OCI-LY1 (cell line): ENCODE results near the gene CAMK2A.

Experiments
- CTCF ChIP-seq: fragments of 200-600 bp; sonication (generic), shearing (Covaris generic); IDR thresholded peaks from 2 replicates; pipeline ENCODE4 v1.5.1; 2017; ENCODE audit warnings: mild to moderate bottlenecking, antibody characterized with exemption, low read length, moderate library complexity, mixed read lengths
- EZH2 ChIP-seq: fragments of 200-600 bp; sonication (generic), shearing (Covaris generic); IDR thresholded peaks from 2 replicates; pipeline ENCODE4 v1.8.0; 2017; ENCODE audit warnings: borderline replicate concordance, mixed run types, mild to moderate bottlenecking, antibody characterized with exemption, low read length, moderate library complexity, mixed read lengths

GRCh38 chr5:150227606-150228273, 61.8 kb downstream of the CAMK2A start:
- TF ChIP-seq CTCF = no peak
- TF ChIP-seq EZH2 = no peak
